ENCODE results near the gene PRR14. TPM values are rescaled to one million over a fixed set of nuclear protein-coding genes. Genes with fewer than 3 reads are reported as not detected.
A peak's percentile ranks its signal among the peaks of the same experiment; 100 is the strongest.

Gene PRR14
- total RNA-seq, 4 donors from 2014 or later = 42.9 to 154 (median 85.5) TPM

DNA sequence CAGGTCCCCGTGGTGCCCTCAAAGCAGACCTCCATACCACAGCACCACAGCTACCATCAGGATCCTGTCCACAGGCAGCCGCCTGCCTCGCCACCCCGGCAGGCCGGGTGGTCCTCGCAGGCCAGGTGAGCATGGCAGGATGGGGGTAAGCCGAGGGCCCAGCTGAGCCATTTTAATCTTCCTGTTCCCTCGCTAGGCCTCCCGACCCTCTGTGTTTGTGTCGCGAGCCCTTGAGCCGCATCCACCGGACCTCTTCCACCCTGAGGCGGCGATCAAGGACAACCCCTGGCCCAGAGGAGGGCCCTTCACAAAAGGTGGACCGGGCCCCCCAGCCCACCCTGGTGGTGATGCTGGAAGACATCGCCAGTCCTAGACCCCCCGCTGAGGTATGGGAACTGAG, 2.0 kb downstream of the PRR14 start:
- Histone ChIP-seq H3K9me3 (no peaks in the 10 kb centered on the region), H3K27ac (peak overlapping the region in 1 of 4 donors; percentile 97), H3K27me3 (no peaks in the 10 kb centered on the region), H3K4me1 (peaks cover 15 to 39% (median 33%) of the 10 kb centered on the region in 4 donors), H3K36me3 (peaks cover 0 to 33% (median 8%) of the 10 kb centered on the region in 4 donors), H3K4me3 (no peak overlapping the region)
- intact Hi-C loops (cut with DNase I; ENCODE audit: low total_unique reads) = no loop called here
- WGBS, 2 donors (ENCODE audit: low coverage in 1 of 2) = 93% methylated on average over 18 of the region's 18 CpGs; no CpG with 5 or more reads in 1 of the 2 donors
- TF ChIP-seq CTCF (IDR thresholded peaks at IDR 0.05) (no peak), POLR2AphosphoS5 (IDR thresholded peaks at IDR 0.05) (no peak), EP300 (IDR thresholded peaks at IDR 0.05; ENCODE audit: low read depth) (no peak)
- no peak for DNase-seq
- in situ Hi-C loops (cut with MboI; ENCODE audit: low pct_ligation_motif_present in 1 of 4, low pct_unique_long_range_greater_than_20kb in 1 of 4, low sequenced_read_pairs in 3 of 4) = no loop called here

DNA sequence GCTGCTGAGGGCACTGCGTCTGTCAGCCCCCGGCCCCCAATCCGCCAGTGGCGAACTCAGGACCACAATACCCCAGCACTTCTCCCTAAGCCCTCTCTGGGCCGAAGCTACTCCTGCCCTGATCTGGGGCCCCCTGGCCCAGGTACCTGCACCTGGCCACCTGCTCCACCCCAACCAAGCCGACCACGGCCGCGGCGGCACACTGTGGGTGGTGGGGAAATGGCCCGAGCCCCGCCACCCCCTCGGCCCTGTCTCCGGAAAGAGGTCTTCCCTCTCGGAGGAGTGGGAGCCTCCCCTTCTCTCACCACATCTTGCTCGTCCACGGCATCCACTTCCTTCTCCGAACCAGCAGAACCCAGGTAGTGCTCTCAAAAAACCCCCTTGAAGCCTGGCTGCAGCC, 4.1 kb downstream of the PRR14 start:
- TF ChIP-seq POLR2AphosphoS5 (IDR thresholded peaks at IDR 0.05) (no peak), EP300 (IDR thresholded peaks at IDR 0.05; ENCODE audit: low read depth) (no peak), CTCF (IDR thresholded peaks at IDR 0.05) (no peak), POLR2A (IDR thresholded peaks at IDR 0.05) (no peak)
- H3K27ac ChIP-seq = no peak overlapping the region
- no peak for DNase-seq
- H3K27me3 ChIP-seq = no peaks in the 10 kb centered on the region
- 92% methylated on average over 18 of the region's 18 CpGs; no CpG with 5 or more reads in 1 of the 2 donors for WGBS, 2 donors (ENCODE audit: low coverage in 1 of 2)
- H3K9me3 ChIP-seq = no peaks in the 10 kb centered on the region
- H3K36me3 ChIP-seq = peaks cover 0 to 33% (median 8%) of the 10 kb centered on the region in 4 donors
- in situ Hi-C loops (cut with MboI; ENCODE audit: low pct_ligation_motif_present in 1 of 4, low pct_unique_long_range_greater_than_20kb in 1 of 4, low sequenced_read_pairs in 3 of 4) (no loop called here), intact Hi-C loops (cut with DNase I; ENCODE audit: low total_unique reads) (no loop called here)
- no peak overlapping the region for H3K4me3 ChIP-seq
- peaks cover 11 to 38% (median 29%) of the 10 kb centered on the region in 4 donors for H3K4me1 ChIP-seq

GRCh38 chr16:30655815-30656347, 5.1 kb downstream of the PRR14 start:
- Histone ChIP-seq H3K36me3 (peaks cover 0 to 33% (median 8%) of the 10 kb centered on the region in 4 donors), H3K27me3 (no peaks in the 10 kb centered on the region), H3K4me1 (peaks cover 18 to 45% (median 36%) of the 10 kb centered on the region in 4 donors), H3K9me3 (no peaks in the 10 kb centered on the region), H3K4me3 (no peak overlapping the region), H3K27ac (no peak overlapping the region)
- DNase-seq = no peak
- TF ChIP-seq POLR2AphosphoS5 (IDR thresholded peaks at IDR 0.05) = no peak
- no peak for TF ChIP-seq CTCF (IDR thresholded peaks at IDR 0.05)
- TF ChIP-seq POLR2A (IDR thresholded peaks at IDR 0.05) = no peak
- no peak for TF ChIP-seq EP300 (IDR thresholded peaks at IDR 0.05; ENCODE audit: low read depth)
- intact Hi-C loops (cut with DNase I; ENCODE audit: low total_unique reads) (no loop called here), in situ Hi-C loops (cut with MboI; ENCODE audit: low pct_ligation_motif_present in 1 of 4, low pct_unique_long_range_greater_than_20kb in 1 of 4, low sequenced_read_pairs in 3 of 4) (no loop called here)
- WGBS, 2 donors (ENCODE audit: low coverage in 1 of 2) = 97% methylated on average over 12 of the region's 12 CpGs; no CpG with 5 or more reads in 1 of the 2 donors

GRCh38 chr16:30656388-30656787, 5.6 kb downstream of the PRR14 start:
- Histone ChIP-seq H3K4me3 (no peak overlapping the region), H3K27me3 (no peaks in the 10 kb centered on the region), H3K27ac (peak overlapping the region; percentile 90 to 100 (median 97)), H3K4me1 (peaks cover 23 to 50% (median 41%) of the 10 kb centered on the region in 4 donors), H3K36me3 (peaks cover 0 to 33% (median 8%) of the 10 kb centered on the region in 4 donors), H3K9me3 (no peaks in the 10 kb centered on the region)
- in situ Hi-C loops (cut with MboI; ENCODE audit: low pct_ligation_motif_present in 1 of 4, low pct_unique_long_range_greater_than_20kb in 1 of 4, low sequenced_read_pairs in 3 of 4) (no loop called here), intact Hi-C loops (cut with DNase I; ENCODE audit: low total_unique reads) (no loop called here)
- WGBS, 2 donors (ENCODE audit: low coverage in 1 of 2) = 96 to 97% methylated on average over 8 of the region's 8 CpGs
- DNase-seq = no peak
- TF ChIP-seq CTCF (IDR thresholded peaks at IDR 0.05) (no peak), EP300 (IDR thresholded peaks at IDR 0.05; ENCODE audit: low read depth) (no peak), POLR2AphosphoS5 (IDR thresholded peaks at IDR 0.05) (no peak), POLR2A (IDR thresholded peaks at IDR 0.05) (no peak)
